GM18873 (cell line): ENCODE results near the gene ZNF280C.
"Not testable (repeated sequence)": the region's sequence is repeated elsewhere in the genome, so short reads cannot be mapped to it uniquely, and the experiment has no call there.

Source experiments
- ATAC-seq: cut with Tn5 transposase; IDR thresholded peaks from one replicate; pipeline ENCODE4 v1.9.1; 2021; ENCODE audit warnings: mild to moderate bottlenecking, moderate library complexity, moderate number of reproducible peaks; ENCODE audit not compliant: unreplicated experiment, low FRiP score

The ZNF280C gene

GRCh38 chrX:130263016-130263415, 5.7 kb downstream of the ZNF280C start:
- no peak for ATAC-seq

GRCh38 chrX:130262231-130262630, 6.5 kb downstream of the ZNF280C start:
- no peak for ATAC-seq

GRCh38 chrX:130261296-130261893, 7.3 kb downstream of the ZNF280C start:
- ATAC-seq: no peak

GRCh38 chrX:130260316-130260715, 8.4 kb downstream of the ZNF280C start:
- ATAC-seq: no peak

DNA sequence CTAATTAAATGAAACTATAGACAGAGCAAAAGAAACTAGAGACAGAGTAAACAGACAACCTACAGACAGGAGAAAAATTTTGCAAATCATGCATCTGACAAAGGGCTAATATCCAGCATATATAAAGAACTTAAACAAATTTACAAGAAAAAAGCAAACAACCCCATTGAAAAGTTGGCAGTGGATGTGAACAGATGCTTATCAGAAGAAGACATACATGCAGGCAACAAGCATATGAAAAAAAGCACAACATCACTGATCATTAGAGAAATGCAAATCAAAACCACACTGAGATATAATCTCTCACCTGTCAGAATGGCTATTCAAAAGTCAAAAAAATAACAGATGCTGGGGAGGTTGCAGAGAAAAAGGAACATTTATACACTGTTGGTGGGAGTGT, 14.8 kb downstream of the ZNF280C start:
- ATAC-seq: no peak

GRCh38 chrX:130251671-130252070, 17.0 kb downstream of the ZNF280C start:
- no peak for ATAC-seq

DNA sequence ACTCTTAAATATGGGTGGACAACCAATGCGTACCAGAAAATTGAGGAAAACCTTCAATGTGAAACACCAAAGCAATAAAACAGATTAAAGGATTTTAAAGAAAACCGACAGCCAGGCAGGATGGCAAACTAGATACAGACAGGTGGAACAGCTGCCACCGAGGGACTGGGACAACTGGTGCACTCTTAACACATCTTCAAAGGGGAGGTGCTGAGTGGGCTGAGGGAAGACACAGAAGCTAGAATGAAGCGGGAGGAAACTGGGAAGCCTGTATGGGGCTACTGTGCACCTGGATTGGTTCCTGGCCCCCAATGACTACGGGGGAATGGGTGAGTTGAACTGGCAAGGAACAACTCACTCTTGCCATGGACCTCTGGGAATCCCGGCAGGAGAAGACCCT, 20.7 kb downstream of the ZNF280C start:
- no peak for ATAC-seq

- ATAC-seq: no peak
These were observed 22.6 kb downstream of the ZNF280C start for GRCh38 chrX:130246084-130246483.

DNA sequence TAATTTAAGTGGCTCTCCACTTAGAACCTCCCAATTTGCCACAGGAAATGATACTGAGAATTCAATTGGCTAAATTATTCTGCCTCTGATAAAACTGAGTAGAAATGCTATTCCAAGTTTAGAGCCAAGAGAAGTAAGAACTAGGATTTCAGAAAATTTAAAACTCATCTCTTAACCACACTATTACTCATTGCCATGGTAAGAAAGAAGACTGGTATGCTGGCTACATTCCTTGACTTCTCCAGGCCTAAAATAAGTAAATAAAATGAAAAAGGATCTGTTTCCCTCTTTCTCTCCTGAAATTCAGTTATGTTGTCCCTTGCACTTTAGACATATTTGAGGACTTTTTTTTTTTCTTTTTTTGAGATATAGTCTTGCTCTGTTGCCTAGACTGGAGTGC, 23.3 kb downstream of the ZNF280C start:
- no peak for ATAC-seq

DNA sequence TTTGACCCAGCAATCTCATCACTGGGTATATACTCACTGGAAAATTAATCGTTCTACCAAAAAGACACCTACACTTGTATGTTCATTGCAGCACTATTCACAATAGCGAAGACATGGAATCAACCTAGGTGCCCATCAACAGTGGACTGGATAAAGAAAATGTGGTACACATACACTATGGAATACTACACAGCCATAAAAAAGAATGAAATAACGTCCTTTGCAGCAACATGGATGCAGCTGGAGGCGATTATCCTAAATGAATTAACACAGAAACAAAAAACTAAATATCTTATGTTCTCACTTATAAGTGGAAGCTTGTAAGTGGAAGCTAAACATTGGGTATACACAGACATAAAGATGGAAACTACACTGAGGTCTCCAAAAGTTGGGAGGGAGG, 37.5 kb downstream of the ZNF280C start:
- ATAC-seq: not testable (repeated sequence)

DNA sequence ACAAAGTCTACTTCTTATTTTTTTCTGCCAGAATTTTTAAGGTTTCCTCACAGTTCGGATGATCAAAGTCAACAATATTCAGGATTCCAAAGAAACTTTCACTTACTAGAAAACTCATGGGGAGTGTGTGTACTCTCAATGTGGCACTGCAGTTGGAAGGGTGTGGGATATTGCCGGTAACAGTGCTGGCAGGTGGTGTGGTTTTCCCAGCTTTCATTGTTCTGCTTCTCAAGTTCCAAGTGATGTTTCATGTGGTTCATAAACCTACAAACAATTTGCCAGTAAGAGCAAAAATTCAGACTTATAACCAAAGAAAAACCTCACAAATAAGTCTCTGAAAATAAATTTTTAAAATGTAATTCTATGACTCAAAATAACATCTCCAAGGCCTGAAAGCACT, 39.8 kb downstream of the ZNF280C start:
- ATAC-seq: no peak

DNA sequence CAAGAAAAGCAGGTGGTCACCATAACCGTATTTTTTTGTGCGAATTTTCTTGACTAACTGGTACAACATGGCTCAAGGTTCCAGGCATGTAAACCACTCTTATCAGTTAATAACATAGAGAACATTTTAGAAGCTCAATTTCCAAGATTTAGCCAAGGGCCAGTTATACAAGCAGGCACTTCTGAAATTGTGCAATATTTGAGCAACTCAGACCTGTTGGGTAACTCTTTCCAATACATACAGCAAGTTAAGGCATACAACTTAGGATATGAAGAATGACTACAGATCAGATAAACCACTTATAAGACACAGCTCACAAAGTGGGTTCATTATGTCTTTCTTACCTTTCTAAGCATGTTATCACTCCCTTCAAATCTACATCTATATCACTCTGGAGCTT, 43.9 kb downstream of the ZNF280C start:
- ATAC-seq: no peak

GRCh38 chrX:130216320-130216719, 52.4 kb downstream of the ZNF280C start:
- ATAC-seq: no peak

DNA sequence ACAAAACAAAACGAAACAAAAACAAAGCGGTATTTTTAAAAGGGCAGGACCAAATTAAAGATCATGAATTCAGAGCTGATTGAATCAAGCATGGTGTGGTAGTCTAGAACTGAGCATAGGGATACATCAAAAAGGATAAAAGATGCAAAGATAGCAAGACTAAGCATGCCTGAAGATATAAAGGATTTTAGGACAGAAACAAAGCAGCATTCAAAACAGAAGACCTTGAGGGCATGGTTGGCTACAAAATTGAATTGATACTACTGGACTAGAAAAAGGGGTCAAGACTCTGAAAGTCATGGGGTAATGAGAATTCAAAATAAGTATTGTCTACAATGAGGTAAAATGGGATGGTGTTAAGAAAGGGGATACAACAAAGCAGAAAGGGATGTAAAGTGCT, 55.3 kb downstream of the ZNF280C start:
- ATAC-seq: no peak

GRCh38 chrX:130212371-130212770, 56.3 kb downstream of the ZNF280C start:
- ATAC-seq: no peak

- no peak for ATAC-seq
These were observed 57.1 kb downstream of the ZNF280C start for GRCh38 chrX:130211415-130212186.

DNA sequence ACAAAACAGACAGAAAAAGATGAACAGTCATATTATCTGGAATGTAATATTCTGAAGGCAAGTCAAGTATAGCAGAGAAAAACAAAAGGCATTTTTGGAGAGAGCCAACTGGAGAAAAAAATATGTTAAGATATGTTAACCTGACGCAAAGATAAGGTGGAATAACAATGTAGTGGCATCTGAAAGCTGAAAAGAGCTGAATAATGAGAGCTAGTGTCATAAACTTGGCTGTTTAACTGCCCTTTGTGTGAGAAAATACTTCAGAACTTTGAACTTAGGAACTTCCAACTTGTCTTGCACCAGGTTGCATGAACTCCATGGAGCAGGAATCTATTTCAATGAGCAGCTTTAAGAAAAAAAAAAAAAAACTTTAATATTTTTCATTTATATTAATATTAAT, 64.1 kb downstream of the ZNF280C start:
- no peak for ATAC-seq

DNA sequence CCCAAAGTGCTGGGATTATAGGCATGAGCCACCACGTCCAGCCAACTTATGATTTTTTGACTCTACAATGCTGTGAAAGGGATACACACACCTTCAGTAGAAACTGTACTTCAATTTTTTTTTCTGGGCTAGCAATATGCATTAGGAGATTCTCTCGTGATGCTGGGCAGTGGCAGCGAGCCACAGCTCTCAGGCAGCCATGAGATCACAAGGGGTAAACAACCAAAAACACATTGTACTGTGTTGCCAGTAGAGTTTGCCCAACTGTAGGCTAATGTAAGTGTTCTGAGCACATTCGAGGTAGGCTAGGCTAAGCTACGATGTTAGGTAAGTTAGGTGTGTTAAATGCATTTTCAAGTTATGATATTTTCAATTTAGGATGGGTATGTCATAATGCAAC, 71.2 kb downstream of the ZNF280C start:
- ATAC-seq: no peak

DNA sequence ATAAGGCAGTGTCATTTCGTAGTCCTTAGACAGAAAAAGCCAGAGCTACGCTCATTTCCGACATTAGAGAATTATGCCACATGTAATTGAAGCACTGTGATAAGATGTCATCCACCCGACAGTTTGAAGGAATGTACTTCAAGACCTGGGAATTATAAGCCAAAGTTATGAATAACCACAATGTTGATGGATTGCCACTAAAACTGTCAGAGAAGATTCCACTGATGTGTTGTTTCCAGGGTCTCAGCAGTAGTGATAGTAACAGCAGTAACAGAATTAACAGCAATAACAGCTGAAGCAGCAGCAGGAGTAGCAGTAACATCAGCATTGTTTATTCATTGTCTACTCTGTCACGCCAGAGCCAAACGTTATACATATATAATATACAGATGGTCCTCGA, 72.2 kb downstream of the ZNF280C start:
- no peak for ATAC-seq

GRCh38 chrX:130190801-130191200, 77.9 kb downstream of the ZNF280C start:
- no peak for ATAC-seq

- no peak for ATAC-seq
These were observed 82.0 kb downstream of the ZNF280C start for GRCh38 chrX:130186651-130187050.

DNA sequence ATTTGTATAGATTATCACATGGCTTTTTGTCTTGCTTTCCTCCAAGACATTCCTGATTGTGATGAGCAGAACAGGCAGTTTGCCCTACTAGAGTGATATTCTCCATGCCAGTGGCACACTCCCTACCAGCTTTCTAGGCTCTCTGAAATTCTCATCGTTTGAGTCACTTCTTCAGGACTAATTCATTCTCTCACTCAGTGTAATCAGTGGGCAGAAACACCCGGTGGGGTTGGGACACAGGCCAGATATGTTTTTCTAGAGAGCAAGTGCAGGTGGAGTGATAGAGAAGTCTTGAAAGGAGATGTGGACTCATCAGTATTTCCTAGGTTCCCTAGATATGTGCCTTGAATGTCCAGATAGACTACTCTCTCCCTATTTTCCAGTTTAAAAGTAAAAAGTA, 83.8 kb downstream of the ZNF280C start:
- no peak for ATAC-seq
